Activated CD4-positive, alpha-beta T cell treated with anti-CD3 and anti-CD28 coated beads, Interleukin-2, amount 10 ng/mL, durations not matched to agents 7 days and 5 days (primary cell): ENCODE results near the gene OSBPL10. TPM values are rescaled to one million over a fixed set of nuclear protein-coding genes. Genes with fewer than 3 reads are reported as not detected.
A peak's percentile ranks its signal among the peaks of the same experiment; 100 is the strongest.

Experiments
- CTCF ChIA-PET: fragments of 350-600 bp; sonication (Branson Sonifier 250); formaldehyde crosslinking; loops from one replicate; lab custom pipeline; 2021; ENCODE audit warnings: antibody characterized with exemption; lab: Charles Lee
- POLR2A ChIA-PET: fragments of 350-600 bp; sonication (Branson Sonifier 250); formaldehyde crosslinking; loops from one replicate; lab custom pipeline; 2021; ENCODE audit warnings: antibody characterized with exemption; lab: Charles Lee
- DNase-seq: peaks from one replicate; pipeline ENCODE4 v3.0.0-alpha.2; 2020
- H3K27ac Mint-ChIP-seq: one replicate; pipeline ENCODE4 v1.8.0; 2021; ENCODE audit warnings: mild to moderate bottlenecking, moderate library complexity, mixed read lengths
- H3K27me3 Mint-ChIP-seq: one replicate; pipeline ENCODE4 v1.8.0; 2021; ENCODE audit warnings: mixed read lengths
- H3K36me3 Mint-ChIP-seq: one replicate; pipeline ENCODE4 v1.8.0; 2021; ENCODE audit warnings: low read depth, mixed read lengths
- H3K4me1 Mint-ChIP-seq: one replicate; pipeline ENCODE4 v1.8.0; 2021; ENCODE audit warnings: mixed read lengths
- H3K4me3 Mint-ChIP-seq: one replicate; pipeline ENCODE4 v1.8.0; 2021; ENCODE audit warnings: mild to moderate bottlenecking, moderate library complexity, mixed read lengths
- H3K9me3 Mint-ChIP-seq: one replicate; pipeline ENCODE4 v1.8.0; 2021; ENCODE audit warnings: mixed read lengths
- total RNA-seq, 2 experiments: library from RNA; stranded (reverse); gene quantifications; one replicate each; pipeline ENCODE4 v1.2.3, GENCODE V29; 2021

OSBPL10 gene
- total RNA-seq, 2 experiments from 2014 or later, result 0.89 to 1.1 TPM

DNA sequence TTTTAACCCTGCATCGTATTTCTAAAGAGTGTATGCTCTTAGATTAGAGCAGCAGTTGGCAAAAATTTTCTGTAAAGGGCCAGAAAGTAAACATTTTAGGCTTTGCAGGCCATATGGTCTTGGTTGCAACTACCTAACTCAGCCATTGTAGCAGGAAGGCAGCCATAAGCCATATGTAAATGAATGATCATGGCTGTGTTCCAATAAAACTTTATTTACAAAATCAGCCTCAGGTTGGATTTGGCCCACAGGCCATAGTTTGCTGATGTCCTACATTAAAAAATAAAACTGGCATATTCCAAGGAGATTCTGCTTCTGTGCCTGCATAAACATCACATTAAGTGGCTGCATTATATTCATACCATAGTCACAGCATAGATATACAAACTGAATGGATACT is 313.5 kb downstream of the OSBPL10 start:
- peaks cover 5% of the 10 kb centered on the region for H3K9me3 Mint-ChIP-seq
- no peaks in the 10 kb centered on the region for H3K27me3 Mint-ChIP-seq
- H3K27ac Mint-ChIP-seq, result no peak overlapping the region
- POLR2A ChIA-PET, result no interaction called here
- H3K36me3 Mint-ChIP-seq, result no peaks in the 10 kb centered on the region
- CTCF ChIA-PET, result no interaction called here
- no peak overlapping the region for H3K4me3 Mint-ChIP-seq
- no peak for DNase-seq
- H3K4me1 Mint-ChIP-seq, result no peaks in the 10 kb centered on the region

DNA sequence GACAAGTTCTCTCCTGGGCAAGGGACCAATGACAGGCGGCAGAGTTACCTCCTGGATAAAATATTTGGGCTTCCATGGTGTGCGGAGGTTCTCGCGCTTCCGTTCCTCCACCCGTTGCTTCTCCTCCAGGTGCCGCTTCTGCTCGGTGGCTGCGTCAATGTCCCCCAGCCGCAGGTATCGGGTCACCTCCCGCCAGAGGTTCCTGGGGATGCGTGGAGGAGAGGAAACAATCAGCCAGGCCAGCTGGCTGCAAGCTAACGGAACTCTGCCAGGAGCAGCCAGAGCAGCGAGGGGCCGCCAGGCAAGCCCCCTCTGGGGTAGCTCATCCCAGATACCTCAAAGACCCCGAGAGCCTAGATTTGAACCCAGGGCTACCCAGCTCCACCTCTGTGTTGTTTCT is 317.0 kb downstream of the OSBPL10 start:
- Mint-ChIP-seq H3K27ac (no peak overlapping the region), H3K9me3 (peaks cover 8% of the 10 kb centered on the region), H3K4me3 (no peak overlapping the region), H3K4me1 (peaks cover 3% of the 10 kb centered on the region), H3K27me3 (no peaks in the 10 kb centered on the region), H3K36me3 (no peaks in the 10 kb centered on the region)
- ChIA-PET POLR2A (interaction anchor here (0.6 kb wide), 1 partner anchor 22 kb away, joined by 3 read pairs; no protein-coding TSS in a partner anchor), CTCF (interaction anchor here (1.5 kb wide), 1 partner anchor 20 kb away, joined by 5 read pairs; no protein-coding TSS in a partner anchor)
- DNase-seq, result no peak

DNA sequence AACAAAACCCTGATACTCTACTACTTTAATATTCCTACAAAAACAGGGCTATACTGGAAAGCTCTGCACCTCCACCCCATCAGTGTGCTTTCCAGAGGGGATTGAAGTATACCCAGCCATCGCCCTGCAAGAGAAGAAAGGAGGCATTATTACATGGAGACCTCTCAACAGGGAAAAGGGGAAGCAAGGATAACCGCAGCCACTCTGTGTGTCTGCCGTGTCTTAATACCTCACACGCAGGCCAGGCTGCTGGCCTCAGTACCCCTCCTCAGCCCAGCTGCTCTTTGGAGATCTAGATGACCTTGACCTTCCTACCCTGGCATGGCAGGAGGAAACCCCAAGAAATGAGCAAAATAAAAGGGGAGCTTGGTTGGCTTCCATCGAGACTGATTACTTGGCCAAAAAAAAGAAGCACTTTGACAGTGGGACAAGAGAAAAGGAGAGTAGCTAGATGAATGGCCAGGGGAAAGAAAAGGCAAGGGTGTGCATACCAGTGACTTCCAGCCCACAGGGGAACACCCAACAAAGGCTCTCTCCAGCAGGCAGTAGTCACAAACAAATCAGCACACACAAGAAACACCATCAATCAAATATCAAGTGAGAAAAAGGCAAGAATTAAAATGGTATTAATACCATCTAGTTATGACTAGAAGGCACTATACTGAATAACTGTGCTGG is 318.9 kb downstream of the OSBPL10 start:
- H3K27ac Mint-ChIP-seq, result no peak overlapping the region
- no peaks in the 10 kb centered on the region for H3K36me3 Mint-ChIP-seq
- no peaks in the 10 kb centered on the region for H3K27me3 Mint-ChIP-seq
- peaks cover 3% of the 10 kb centered on the region for H3K4me1 Mint-ChIP-seq
- CTCF ChIA-PET, result interaction anchor here (0.8 kb wide), 1 partner anchor 10 kb away, joined by 3 read pairs; no protein-coding TSS in a partner anchor
- H3K9me3 Mint-ChIP-seq, result peaks cover 22% of the 10 kb centered on the region
- POLR2A ChIA-PET, result no interaction called here
- H3K4me3 Mint-ChIP-seq, result no peak overlapping the region
- no peak for DNase-seq

GRCh38 chr3:31661286-31661685 is 319.8 kb downstream of the OSBPL10 start:
- H3K36me3 Mint-ChIP-seq, result no peaks in the 10 kb centered on the region
- H3K9me3 Mint-ChIP-seq, result peaks cover 26% of the 10 kb centered on the region
- no peak for DNase-seq
- ChIA-PET POLR2A (no interaction called here), CTCF (interaction anchor here (0.8 kb wide), 1 partner anchor 11 kb away, joined by 3 read pairs; no protein-coding TSS in a partner anchor)
- H3K27ac Mint-ChIP-seq, result no peak overlapping the region
- H3K4me1 Mint-ChIP-seq, result peaks cover 3% of the 10 kb centered on the region
- no peak overlapping the region for H3K4me3 Mint-ChIP-seq
- H3K27me3 Mint-ChIP-seq, result no peaks in the 10 kb centered on the region

DNA sequence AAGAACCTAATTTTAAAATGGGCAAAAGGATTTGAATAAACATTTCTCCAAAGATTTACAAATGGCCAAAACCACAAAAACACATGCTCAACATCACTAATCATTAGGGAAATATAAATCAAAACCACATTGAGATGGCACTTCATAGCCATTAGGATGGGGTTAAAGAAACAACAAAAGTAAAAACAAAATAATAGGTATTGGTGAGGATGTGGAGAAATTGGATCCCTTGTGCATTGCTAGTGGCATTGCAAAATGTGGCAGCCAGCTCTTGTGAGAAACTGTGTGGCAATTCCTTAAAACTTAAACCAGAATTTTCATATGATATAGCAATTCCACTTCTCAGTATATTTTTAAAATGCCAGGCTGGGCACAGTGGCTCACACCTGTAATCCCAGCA is 321.8 kb downstream of the OSBPL10 start:
- Mint-ChIP-seq H3K27me3 (no peaks in the 10 kb centered on the region), H3K4me1 (peaks cover 3% of the 10 kb centered on the region), H3K36me3 (peaks cover 6% of the 10 kb centered on the region), H3K27ac (no peak overlapping the region), H3K9me3 (peaks cover 39% of the 10 kb centered on the region), H3K4me3 (no peak overlapping the region)
- ChIA-PET POLR2A (no interaction called here), CTCF (no interaction called here)
- DNase-seq, result no peak

DNA sequence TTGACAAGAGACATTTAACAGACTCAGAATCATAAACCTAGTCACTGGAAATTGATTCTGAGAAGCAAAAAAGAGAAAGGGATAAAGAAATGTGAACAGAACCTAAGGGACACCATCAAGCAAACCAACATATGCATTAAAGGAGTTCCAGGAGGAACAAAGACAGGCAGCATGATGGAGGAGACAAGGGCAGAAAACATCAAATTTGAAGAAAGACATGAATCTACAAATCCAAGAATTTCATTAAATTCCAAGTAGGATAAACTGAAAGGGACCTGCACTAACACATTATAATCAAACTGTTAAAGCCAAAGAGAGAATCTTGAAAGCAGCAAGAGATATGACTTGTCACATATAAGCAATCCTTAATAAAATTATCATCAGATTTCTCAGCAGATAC is 326.1 kb downstream of the OSBPL10 start:
- no peak overlapping the region for H3K4me3 Mint-ChIP-seq
- CTCF ChIA-PET, result no interaction called here
- no peak overlapping the region for H3K27ac Mint-ChIP-seq
- DNase-seq, result no peak
- peaks cover 73% of the 10 kb centered on the region for H3K9me3 Mint-ChIP-seq
- POLR2A ChIA-PET, result no interaction called here
- H3K4me1 Mint-ChIP-seq, result no peaks in the 10 kb centered on the region
- H3K36me3 Mint-ChIP-seq, result peaks cover 27% of the 10 kb centered on the region
- no peaks in the 10 kb centered on the region for H3K27me3 Mint-ChIP-seq

GRCh38 chr3:31653464-31653863 is 327.6 kb downstream of the OSBPL10 start:
- Mint-ChIP-seq H3K9me3 (peaks cover 85% of the 10 kb centered on the region), H3K27ac (no peak overlapping the region)

GRCh38 chr3:31652296-31652695 is 328.8 kb downstream of the OSBPL10 start:
- no peak for DNase-seq
- Mint-ChIP-seq H3K27me3 (no peaks in the 10 kb centered on the region), H3K36me3 (peaks cover 49% of the 10 kb centered on the region), H3K4me3 (no peak overlapping the region), H3K9me3 (peaks cover 85% of the 10 kb centered on the region), H3K27ac (no peak overlapping the region), H3K4me1 (no peaks in the 10 kb centered on the region)
- CTCF ChIA-PET, result no interaction called here
- POLR2A ChIA-PET, result no interaction called here

More at GRCh38 chr3:31653464-31653863, 327.6 kb downstream of the OSBPL10 start:
- no peaks in the 10 kb centered on the region for H3K27me3 Mint-ChIP-seq
- no peaks in the 10 kb centered on the region for H3K4me1 Mint-ChIP-seq
- POLR2A ChIA-PET, result no interaction called here
- CTCF ChIA-PET, result interaction anchor here (0.5 kb wide), 1 partner anchor 248 kb away, joined by 3 read pairs; no protein-coding TSS in a partner anchor
- peaks cover 42% of the 10 kb centered on the region for H3K36me3 Mint-ChIP-seq
- no peak overlapping the region for H3K4me3 Mint-ChIP-seq
- DNase-seq, result no peak

GRCh38 chr3:31648286-31648968 is 332.6 kb downstream of the OSBPL10 start:
- H3K27me3 Mint-ChIP-seq, result no peaks in the 10 kb centered on the region
- ChIA-PET CTCF (no interaction called here), POLR2A (no interaction called here)
- H3K9me3 Mint-ChIP-seq, result peaks cover 74% of the 10 kb centered on the region
- DNase-seq, result no peak
- no peaks in the 10 kb centered on the region for H3K4me1 Mint-ChIP-seq
- H3K36me3 Mint-ChIP-seq, result peaks cover 68% of the 10 kb centered on the region
- no peak overlapping the region for H3K27ac Mint-ChIP-seq
- no peak overlapping the region for H3K4me3 Mint-ChIP-seq

DNA sequence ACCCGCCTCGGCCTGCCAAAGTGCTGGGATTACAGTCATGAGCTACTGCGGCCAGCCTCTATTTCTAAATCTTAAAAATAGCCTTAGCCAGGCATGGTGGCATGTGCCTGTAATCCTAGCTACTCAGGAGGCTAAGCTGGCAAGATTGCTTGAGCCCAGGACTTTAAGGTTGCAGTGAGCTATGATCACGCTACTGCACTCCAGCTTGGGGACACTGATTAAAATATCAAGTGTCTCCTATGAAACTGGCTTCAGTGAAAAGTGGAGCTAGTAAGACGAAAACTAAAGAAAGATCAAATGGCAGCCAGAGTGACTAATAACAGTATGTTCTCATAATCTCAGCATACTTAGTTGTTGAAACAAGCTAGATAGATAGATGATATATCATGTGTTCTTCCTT is 335.8 kb downstream of the OSBPL10 start:
- Mint-ChIP-seq H3K36me3 (peaks cover 60% of the 10 kb centered on the region), H3K27me3 (no peaks in the 10 kb centered on the region), H3K4me1 (no peaks in the 10 kb centered on the region), H3K4me3 (no peak overlapping the region), H3K9me3 (peaks cover 48% of the 10 kb centered on the region), H3K27ac (no peak overlapping the region)
- ChIA-PET CTCF (interaction anchor here (0.7 to 1.3 kb wide), 4 partner anchors 10 to 568 kb away, joined by 3 to 4 read pairs (median 3); no protein-coding TSS in a partner anchor), POLR2A (no interaction called here)
- DNase-seq, result no peak

- CTCF ChIA-PET, result interaction anchor here (2.5 kb wide), 1 partner anchor 10 kb away, joined by 8 read pairs; no protein-coding TSS in a partner anchor
- H3K4me1 Mint-ChIP-seq, result peaks cover 32% of the 10 kb centered on the region
- no peak for DNase-seq
- H3K27ac Mint-ChIP-seq, result no peak overlapping the region
- H3K4me3 Mint-ChIP-seq, result no peak overlapping the region
- H3K9me3 Mint-ChIP-seq, result peaks cover 7% of the 10 kb centered on the region
- POLR2A ChIA-PET, result no interaction called here
- H3K36me3 Mint-ChIP-seq, result peaks cover 51% of the 10 kb centered on the region
- no peaks in the 10 kb centered on the region for H3K27me3 Mint-ChIP-seq
Measured at GRCh38 chr3:31639828-31640227, 341.2 kb downstream of the OSBPL10 start.

GRCh38 chr3:31636694-31637442 is 344.2 kb downstream of the OSBPL10 start:
- no peak for DNase-seq
- H3K9me3 Mint-ChIP-seq, result peaks cover 2% of the 10 kb centered on the region
- no peaks in the 10 kb centered on the region for H3K27me3 Mint-ChIP-seq
- H3K4me3 Mint-ChIP-seq, result peak overlapping the region; percentile 7
- ChIA-PET CTCF (interaction anchor here (0.6 to 1.8 kb wide), 2 partner anchors 10 to 12 kb away, joined by 4 to 7 read pairs; no protein-coding TSS in a partner anchor), POLR2A (no interaction called here)
- H3K27ac Mint-ChIP-seq, result peak overlapping the region; percentile 80
- H3K4me1 Mint-ChIP-seq, result peaks cover 40% of the 10 kb centered on the region
- peaks cover 54% of the 10 kb centered on the region for H3K36me3 Mint-ChIP-seq
